HG03575 (cell line): Measurements from ENCODE around the gene MARCHF9.
"Not testable (repeated sequence)": the region's sequence is repeated elsewhere in the genome, so short reads cannot be mapped to it uniquely, and the experiment has no call there.

Experiments
- ATAC-seq: cut with Tn5 transposase; IDR thresholded peaks from one replicate; pipeline ENCODE4 v1.9.1; 2021; ENCODE audit not compliant: unreplicated experiment, insufficient number of reproducible peaks, low FRiP score; ENCODE audit errors: extremely low read depth

The MARCHF9 gene, protein sequence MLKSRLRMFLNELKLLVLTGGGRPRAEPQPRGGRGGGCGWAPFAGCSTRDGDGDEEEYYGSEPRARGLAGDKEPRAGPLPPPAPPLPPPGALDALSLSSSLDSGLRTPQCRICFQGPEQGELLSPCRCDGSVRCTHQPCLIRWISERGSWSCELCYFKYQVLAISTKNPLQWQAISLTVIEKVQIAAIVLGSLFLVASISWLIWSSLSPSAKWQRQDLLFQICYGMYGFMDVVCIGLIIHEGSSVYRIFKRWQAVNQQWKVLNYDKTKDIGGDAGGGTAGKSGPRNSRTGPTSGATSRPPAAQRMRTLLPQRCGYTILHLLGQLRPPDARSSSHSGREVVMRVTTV

DNA sequence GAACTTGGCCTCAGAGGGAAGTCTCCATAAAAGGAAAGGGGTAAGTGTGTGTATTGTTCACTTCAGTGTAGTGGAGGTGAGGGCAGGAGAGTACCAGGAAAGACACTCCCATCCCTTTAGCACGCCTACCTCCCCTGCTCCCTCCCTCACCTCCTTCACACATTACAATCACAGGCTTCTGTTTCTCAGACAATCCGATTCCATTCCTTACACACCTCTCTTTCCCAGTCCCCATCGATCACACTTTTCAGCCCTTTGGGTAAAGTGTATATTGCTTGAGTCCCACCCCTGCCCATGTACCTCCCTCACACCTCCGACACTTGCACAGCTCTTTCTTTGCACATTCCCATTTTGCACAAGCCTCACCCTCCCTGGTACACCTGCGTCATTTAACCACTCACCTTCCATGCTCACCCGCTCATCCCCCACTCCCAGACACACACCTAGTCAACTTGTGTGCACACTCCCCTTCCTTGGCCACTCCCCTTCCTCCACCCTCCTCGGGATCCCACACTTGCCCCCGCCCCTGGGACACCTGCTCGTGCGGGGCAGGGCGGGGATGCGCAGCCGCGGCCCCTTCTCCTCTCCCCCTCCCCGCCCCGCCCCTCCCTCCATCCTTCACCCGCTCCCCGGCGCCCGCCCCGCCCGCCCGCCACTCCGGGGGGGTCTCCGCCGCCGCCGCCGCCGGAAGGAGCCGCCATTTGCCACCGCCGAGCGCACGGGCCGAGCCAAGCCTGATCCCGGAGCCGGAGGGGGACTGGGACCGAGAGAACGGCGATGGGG is at the start of gene MARCHF9:
Gene MARCHF9, plus strand, starts transcription at position 693 of the 783 bp plus-strand sequence. CDS start 426 bp downstream, outside the sequence.
- no peak for ATAC-seq

DNA sequence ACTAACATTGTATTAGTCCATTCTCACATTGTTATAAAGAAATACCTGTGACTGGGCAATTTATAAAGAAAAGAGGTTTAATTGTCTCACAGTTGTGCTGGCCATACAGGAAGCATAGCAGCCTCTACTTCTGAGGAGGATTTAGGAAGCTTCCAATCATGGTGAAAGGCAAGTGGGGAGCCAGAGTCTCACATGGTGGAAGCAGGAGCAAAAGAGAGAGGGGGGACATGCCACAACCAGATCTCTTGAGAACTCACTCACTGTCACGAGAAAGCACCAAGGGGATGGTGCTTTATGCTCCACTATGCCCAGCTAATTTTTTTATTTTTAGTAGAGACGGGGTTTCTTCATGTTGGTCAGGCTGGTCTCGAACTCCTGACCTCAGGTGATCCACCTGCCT is 47.7 kb upstream of the MARCHF9 start:
- no peak for ATAC-seq

DNA sequence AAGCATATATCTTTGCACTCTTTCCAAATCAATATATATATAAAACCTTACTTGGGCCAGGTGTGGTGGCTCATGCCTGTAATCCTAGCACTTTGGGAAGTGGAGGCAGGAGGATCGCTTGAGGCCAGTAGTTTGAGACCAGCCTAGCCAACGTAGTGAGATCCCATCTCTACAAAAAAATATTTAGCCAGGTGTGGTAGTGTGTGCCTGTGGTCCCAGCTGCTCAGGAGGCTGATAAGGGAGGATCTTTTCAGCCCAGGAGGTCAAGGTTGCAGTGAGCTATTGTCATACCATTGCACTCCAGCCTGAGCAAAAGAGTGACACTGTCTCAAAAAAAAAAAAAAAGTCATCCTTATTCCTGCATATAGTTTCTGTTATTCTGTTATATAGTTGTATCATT is 46.6 kb upstream of the MARCHF9 start:
- ATAC-seq, result no peak

DNA sequence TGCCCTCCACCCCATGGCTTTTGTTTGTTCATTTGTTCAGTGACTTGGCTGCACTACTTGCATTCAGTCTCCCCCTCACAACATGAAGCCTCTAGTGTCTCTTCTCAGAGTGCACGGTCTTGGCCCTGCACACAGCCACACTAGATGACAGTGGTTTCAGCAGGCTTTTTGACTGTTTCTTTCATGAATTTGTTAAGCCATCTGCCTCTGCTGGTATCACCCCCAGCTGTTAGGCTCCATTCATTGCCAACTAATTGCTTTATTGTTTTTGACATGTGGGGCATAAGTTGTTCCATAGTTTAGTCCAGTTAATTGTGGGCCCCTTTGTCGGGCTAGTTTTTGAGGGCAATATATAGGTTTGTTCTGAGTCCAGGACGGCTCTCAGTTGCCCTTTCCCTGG is 42.2 kb upstream of the MARCHF9 start:
- no peak for ATAC-seq

DNA sequence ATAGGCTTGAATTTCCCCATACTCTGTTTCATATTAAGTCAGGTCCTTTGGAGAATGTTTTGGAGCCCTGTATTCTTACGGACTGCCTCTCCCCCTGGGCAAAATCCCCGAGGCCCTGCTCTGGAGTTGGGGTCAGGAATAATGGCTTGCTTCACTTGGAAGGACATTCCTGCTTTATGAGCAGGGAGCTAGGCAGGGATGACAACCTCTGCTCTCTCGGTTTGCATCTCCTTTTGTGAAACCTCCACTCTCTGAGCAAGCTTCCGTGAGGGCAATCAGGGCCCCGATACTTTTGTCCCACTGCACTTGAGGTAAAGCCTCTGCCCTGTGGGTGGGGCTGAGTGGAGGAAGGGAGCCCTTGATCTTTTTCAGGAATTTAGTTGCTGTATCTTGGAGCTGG is 41.7 kb upstream of the MARCHF9 start:
- no peak for ATAC-seq

DNA sequence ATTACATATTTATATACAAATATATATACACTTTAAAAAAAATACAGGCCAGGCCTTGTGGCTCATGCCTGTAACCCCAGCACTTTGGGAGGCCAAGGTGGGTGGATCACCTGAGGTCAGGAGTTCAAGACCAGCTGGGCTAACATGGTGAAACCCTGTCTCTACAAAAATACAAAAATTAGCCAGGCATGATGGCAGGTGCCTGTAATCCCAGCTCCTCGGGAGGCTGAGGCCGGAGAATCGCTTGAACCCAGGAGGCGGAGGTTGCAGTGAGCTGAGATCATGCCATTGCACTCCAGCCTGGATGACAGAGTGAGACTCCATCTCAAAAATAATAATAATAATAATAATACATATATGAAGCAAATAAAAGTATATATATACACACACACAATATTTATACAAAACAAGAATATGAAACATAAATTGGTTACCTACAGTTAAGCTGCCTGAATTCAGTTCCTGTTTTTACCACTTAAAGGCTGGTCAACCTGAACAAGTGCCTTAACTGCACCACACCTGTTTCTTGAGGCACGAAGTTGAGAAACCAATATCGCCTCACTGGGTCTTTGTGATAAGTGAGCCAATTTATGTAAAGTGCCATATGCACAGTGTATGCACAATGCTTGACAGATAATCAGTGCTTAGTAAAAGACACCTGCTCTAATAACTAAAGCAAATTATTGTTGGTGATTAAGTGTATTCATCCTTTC is 39.7 kb upstream of the MARCHF9 start:
- not testable (repeated sequence) for ATAC-seq

DNA sequence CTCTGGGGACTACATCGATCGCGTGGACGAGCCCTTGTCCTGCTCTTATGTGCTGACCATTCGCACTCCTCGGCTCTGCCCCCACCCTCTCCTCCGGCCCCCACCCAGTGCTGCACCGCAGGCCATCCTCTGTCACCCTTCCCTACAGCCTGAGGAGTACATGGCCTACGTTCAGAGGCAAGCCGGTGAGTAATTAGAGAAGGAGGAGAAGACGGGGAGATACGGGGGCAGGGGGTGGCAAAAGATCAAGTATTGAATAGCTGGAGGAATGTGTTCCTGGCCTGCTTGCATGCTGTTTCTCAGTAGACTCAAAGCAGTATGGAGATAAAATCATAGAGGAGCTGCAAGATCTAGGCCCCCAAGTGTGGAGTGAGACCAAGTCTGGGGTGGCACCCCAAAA is 39.1 kb upstream of the MARCHF9 start:
- ATAC-seq, result no peak

DNA sequence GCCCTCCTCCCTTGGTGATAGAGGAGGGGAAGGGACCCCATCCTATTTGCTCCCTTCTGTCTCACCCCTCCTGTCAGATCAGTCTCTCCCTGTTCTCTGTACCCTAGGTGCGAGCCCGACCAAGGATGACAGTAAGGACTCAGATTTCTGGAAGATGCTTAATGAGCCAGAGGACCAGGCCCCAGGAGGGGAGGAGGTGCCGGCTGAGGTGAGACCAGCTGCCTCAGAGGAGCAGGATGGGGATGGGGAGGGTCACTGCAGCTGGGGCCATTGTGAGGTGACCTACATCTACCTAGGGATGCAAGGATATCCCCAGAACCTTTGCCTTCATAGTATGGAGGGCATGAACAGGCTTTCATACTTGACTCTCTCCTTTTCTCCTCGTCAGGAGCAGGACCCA is 38.6 kb upstream of the MARCHF9 start:
- ATAC-seq, result no peak

DNA sequence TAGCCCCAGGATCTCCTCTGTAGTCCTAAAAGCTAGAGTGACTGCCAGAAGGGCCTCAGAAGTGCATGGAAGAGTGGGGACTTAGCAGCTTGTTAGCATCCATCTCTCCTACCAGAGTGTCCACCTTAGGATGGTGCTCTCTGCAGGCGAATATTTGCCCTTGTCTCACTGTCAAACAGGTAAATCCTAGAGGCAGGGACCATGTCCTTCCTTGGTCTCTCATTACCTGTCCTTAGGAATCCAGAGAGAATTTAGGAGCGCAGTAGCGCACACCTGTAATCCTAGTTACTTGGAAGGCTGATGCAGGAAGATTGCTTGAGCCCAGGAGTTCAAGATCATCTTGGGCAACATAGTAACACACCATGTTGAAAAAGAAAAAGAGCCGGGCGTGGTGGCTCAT is 37.8 kb upstream of the MARCHF9 start:
- no peak for ATAC-seq

DNA sequence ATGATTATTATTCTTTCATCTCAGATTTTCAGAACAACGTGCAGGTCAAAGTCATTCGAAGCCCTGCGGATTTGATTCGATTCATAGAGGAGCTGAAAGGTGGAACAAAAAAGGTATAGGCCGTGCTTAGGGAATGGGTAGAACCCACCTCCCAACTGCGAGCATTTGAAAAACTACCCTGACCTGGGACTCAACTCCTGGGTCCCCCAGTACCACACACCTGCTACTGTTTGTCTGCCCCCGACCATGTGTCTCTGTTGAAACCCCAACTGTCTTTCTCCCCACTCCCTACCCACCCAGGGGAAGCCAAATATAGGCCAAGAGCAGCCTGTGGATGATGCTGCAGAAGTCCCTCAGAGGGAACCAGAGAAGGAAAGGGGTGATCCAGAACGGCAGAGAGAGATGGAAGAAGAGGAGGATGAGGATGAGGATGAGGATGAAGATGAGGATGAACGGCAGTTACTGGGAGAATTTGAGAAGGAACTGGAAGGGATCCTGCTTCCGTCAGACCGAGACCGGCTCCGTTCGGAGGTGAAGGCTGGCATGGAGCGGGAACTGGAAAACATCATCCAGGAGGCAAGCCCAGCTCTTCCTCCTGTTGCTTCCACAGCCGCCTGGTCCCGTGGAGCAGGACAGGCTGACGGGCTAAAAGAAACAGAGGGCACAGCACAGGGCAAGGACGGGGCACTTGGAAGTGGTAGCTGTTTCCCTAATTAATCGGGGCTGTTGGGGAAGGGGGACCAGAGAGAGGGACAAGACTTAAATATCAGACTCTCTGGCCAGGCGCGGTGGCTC is 36.9 kb upstream of the MARCHF9 start:
- ATAC-seq, result no peak

DNA sequence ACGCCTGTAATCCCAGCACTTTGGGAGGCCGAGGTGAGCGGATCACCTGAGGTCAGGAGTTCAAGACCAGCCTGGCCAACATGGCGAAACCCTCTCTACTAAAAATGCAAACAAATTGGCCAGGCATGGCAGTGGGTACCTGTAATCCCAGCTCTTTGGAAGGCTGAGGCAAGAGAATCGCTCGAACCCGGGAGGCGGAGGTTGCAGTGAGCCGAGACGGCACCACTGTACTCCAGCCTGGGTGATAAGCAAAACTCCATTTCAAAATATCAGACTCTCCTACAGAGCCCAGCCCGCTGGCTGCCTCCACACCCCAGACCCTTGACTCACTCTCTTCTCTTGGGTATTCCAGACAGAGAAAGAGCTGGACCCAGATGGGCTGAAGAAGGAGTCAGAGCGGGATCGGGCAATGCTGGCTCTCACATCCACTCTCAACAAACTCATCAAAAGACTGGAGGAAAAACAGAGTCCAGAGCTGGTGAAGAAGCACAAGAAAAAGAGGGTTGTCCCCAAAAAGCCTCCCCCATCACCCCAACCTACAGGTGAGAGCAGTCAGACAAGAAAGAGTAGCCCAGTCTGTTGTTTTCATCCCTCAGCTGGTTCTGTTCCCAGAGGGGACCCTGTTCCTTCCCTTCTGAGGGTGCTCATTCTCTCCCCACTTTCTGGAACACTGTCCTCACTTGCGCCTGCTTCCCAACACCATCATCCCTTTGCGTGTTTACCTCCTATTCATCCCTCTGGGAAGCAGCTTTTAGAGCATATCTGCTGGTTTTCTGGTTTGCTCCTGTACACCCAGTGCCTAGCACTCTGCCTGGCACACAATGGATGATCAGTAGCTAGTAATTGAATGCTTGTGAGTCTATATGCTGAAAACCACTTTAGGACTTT is 36.0 kb upstream of the MARCHF9 start:
- ATAC-seq, result no peak

DNA sequence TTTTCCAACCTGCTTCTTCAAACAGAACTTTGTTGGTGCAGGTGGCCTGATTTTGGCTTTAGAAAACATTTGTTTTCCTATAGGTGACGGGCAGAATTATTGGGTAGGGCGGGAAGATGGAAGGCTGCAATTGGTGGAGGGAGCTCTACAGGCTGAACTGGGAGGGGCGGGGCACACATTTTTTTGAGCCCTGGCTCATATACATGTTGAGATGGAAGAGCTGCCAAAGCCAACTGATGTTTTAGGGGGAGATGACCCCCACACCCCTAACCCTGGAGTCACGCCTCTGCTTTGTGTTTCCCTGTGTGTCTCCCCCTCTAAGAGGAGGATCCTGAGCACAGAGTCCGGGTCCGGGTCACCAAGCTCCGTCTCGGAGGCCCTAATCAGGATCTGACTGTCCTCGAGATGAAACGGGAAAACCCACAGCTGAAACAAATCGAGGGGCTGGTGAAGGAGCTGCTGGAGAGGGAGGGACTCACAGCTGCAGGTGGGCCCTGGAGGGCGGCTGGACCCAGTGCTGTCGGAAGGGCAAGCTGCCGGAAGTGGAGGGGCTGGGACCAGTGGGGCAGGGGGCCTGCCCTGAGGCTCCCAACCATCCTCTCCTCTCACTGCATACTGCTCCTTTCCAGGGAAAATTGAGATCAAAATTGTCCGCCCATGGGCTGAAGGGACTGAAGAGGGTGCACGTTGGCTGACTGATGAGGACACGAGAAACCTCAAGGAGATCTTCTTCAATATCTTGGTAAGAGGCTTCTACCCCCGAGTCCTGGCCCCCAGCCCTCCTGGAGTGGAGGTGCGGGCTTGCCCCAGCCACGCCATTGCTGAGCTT is 34.9 kb upstream of the MARCHF9 start:
- no peak for ATAC-seq

DNA sequence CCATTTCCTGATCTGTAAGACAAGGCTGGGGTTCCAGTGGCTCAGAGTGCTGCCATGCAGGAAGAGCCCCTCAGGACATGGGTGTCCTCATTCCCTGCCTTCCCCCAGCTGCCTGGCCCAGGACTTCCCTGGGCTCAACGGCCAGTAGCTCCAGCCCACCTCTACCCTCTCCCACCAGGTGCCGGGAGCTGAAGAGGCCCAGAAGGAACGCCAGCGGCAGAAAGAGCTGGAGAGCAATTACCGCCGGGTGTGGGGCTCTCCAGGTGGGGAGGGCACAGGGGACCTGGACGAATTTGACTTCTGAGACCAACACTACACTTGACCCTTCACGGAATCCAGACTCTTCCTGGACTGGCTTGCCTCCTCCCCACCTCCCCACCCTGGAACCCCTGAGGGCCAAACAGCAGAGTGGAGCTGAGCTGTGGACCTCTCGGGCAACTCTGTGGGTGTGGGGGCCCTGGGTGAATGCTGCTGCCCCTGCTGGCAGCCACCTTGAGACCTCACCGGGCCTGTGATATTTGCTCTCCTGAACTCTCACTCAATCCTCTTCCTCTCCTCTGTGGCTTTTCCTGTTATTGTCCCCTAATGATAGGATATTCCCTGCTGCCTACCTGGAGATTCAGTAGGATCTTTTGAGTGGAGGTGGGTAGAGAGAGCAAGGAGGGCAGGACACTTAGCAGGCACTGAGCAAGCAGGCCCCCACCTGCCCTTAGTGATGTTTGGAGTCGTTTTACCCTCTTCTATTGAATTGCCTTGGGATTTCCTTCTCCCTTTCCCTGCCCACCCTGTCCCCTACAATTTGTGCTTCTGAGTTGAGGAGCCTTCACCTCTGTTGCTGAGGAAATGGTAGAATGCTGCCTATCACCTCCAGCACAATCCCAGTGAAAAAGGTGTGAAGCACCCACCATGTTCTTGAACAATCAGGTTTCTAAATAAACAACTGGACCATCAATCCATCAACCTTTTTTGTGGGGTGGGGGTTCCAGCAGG is 34.0 kb upstream of the MARCHF9 start:
- no peak for ATAC-seq

DNA sequence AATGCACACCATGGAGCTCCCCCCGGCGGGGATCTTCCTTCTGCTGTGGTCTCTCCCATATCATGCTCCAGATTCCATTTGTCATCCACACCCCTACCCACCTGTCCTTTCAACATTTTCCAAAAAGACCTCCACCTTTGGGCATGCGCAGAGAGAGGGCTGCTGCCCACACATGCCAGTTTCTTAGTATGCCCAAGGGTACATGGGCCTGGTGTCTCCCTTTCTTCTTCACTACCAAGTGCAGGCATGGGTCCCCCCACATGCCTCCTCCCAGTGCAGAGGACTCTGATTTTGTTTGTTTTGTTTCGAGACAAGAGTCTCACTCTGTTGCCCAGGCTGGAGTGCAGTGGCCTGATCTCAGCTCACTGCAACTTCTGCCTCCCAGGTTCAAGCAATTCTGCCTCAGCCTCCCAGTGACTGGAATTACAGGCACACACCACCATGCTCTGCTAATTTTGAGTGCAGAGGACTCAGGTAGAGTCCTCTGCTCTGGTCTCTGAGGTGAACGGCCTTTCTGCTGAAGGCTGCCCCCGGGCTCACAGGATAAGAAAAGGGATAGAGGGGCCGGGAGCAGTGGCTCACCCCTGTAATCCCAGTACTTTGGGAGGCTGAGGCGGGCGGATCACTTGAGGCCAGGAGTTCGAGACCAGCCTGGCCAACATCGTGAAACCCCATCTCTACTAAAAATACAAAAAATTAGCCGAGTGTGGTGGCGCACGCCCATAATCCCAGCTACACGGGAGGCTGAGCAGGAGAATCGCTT is 32.9 kb upstream of the MARCHF9 start:
- ATAC-seq, result not testable (repeated sequence)

DNA sequence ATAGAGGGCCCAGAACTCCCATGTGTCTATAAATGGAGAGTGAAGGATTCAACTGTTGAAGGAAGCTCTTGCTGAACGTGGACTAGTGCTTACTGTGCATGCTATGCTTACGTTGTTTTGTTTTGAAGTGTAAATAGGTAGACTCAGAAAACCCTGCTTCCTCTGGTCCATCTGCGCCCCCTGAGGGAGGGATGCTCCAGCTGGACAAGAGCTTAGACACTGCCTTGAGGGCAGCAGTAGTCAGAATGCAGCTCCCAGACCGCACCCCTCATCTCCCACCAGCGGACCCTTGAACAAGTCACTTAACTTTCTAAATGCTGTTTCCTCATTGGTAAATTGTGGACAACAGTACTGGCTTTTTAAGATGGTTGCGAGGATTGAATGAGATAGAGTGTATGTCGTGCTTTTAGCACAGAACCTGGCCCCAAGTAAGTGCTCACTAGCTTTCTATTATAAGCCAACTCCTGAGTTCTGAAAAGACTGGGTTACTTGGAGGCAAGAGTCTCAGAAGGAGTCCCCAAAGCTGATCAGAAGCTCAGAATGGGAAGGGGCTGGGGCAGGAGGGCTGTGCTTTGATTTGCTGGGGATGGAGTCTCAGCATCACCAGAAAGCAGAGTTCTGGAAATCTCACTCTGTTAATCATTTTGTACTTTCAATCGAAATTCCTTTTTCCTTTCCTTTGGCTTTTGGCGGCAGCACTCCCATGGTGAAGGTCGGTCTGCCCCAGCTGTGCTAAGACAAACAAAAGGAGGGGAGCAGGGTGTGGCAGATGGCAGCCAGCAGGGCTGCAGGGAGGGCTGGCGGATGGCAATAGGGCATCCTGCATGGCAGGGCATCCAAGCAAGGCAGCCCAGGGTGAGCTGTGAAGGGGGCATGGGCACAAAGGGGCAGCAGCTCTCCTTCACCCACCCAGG is 31.9 kb upstream of the MARCHF9 start:
- ATAC-seq, result no peak
